Mucosa of descending colon (tissue), 3 donors: ENCODE data around the gene CHD3. TPM values are rescaled to one million over a fixed set of nuclear protein-coding genes. Genes with fewer than 3 reads are reported as not detected.

ENCODE experiments used
- ATAC-seq: fragments of 200-7000 bp; cut with Tn5 transposase; one replicate; pipeline ENCODE4 v1.9.1; 2020; ENCODE audit warnings: mild to moderate bottlenecking, moderate library complexity
- DNase-seq, 3 donors: peaks; one replicate each; pipeline ENCODE4 v3.0.0-alpha.2; 2020
- H3K36me3 ChIP-seq: fragments of 200-600 bp; one replicate; pipeline ENCODE4 v1.8.0; 2021; ENCODE audit warnings: low read depth, mild to moderate bottlenecking
- H3K4me1 ChIP-seq: fragments of 200-600 bp; one replicate; pipeline ENCODE4 v1.8.0; 2021; ENCODE audit warnings: low read depth, mild to moderate bottlenecking
- H3K4me3 ChIP-seq: fragments of 200-600 bp; one replicate; pipeline ENCODE4 v1.8.0; 2021; ENCODE audit warnings: mild to moderate bottlenecking
- H3K9me3 ChIP-seq: fragments of 200-600 bp; one replicate; pipeline ENCODE4 v1.8.0; 2021; ENCODE audit warnings: mild to moderate bottlenecking
- intact Hi-C, 2 donors: fragments of 100-400 bp; cut with DNase I in 1 of 2; cut with micrococcal nuclease in 1 of 2; formaldehyde crosslinking; loops; one replicate each; pipeline versions ENCODE4 v1.11.0 to v1.11.1; 2022; cut with DNase I, micrococcal nuclease
- long read RNA-seq, 2 donors: library from polyadenylated mRNA; unstranded; transcript quantifications; one replicate each; pipeline ENCODE4 v2.0.0, GENCODE V29; 2019 to 2021
- total RNA-seq, 3 donors: library from RNA; stranded (reverse); fragmentation: NEBNext Ultra II Directional in 2 of 3; extraction: Animal tissue kit (Norgen Biotek cat#: 25700) in 2 of 3; gene quantifications; one replicate each; pipeline versions ENCODE4 v1.2.1 to v1.2.4, GENCODE V29; 2021 to 2023
- TF ChIP-seq, protein P1 (sequence below): fragments of 200-600 bp; IDR thresholded peaks from one replicate; pipeline ENCODE4 v1.8.0; 2022; ENCODE audit warnings: antibody characterized with exemption, mild to moderate bottlenecking
- donor health status: DM: no; HTN: no; CAD: no; lungs with moderate emphysema.
- donor health status: DM: no; HTN: no; CAD: no.
- donor health status: DM: no; HTN: yes; CAD: no.

Gene CHD3
- total RNA-seq = 100 to 1,000 TPM in 1 of 3 donors, 10 to 100 TPM in 2; 52.7 to 151 (median 56.5) TPM
- long read RNA-seq, donor 1, full-length matches to known transcripts = 3 of 91 reads
- long read RNA-seq, donor 1, partial matches to known transcripts = 74 of 91 reads
- long read RNA-seq, donor 1, other reads (novel, unspliced or antisense) = 14 of 91 reads
- long read RNA-seq, donor 2, partial matches to known transcripts = 1 of 2 reads
- long read RNA-seq, donor 2, other reads (novel, unspliced or antisense) = 1 of 2 reads

DNA sequence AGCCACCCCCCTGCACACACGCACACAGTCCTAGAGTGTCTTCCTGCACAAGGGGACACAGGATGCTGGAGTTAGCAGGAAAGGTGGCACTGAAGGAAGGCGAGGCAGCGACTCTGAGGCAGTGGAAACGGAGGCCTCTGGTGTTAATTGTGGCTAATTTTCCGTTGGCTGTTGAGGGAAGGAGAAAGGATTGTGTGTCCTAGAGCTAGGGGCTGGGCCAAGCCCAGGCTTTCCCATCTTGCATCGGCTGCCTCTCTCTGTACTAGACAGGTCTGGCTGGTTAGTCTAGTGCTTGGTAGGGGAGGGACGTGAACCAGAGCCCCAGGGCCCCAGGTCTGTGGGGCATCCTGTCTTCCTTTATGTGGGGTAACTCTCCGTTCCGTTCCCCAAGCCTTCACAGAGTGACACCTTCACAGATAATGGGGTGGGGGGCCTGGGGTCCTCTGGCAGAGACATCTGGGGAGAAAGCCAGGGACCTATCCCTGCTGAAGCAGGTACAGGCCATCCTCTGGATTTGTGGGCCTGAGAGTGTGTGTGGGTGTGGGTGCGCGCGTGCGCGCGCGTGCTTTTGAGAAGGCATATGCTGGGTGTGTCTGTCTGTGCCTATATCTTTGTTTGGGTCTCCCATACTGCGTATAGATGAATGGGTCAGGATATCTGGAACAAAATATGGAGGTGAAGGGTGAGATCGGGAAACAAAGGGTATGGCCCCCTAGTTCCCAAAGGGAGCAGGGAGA, at the start of gene CHD3:
Gene CHD3 (plus strand): TSS at position 606 of the 737 bp plus-strand sequence. CDS start 212 bp downstream, outside the sequence.
- DNase-seq (peak; percentile 68 to 74 (median 70)), ATAC-seq (peak; percentile 39)
- TF ChIP-seq, protein P1, sequence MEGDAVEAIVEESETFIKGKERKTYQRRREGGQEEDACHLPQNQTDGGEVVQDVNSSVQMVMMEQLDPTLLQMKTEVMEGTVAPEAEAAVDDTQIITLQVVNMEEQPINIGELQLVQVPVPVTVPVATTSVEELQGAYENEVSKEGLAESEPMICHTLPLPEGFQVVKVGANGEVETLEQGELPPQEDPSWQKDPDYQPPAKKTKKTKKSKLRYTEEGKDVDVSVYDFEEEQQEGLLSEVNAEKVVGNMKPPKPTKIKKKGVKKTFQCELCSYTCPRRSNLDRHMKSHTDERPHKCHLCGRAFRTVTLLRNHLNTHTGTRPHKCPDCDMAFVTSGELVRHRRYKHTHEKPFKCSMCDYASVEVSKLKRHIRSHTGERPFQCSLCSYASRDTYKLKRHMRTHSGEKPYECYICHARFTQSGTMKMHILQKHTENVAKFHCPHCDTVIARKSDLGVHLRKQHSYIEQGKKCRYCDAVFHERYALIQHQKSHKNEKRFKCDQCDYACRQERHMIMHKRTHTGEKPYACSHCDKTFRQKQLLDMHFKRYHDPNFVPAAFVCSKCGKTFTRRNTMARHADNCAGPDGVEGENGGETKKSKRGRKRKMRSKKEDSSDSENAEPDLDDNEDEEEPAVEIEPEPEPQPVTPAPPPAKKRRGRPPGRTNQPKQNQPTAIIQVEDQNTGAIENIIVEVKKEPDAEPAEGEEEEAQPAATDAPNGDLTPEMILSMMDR = no peak
- intact Hi-C loops = no loop called here
- Histone ChIP-seq H3K4me3 (peak within 1 kb of the TSS; percentile 14), H3K9me3 (no peaks in the 10 kb centered on the region), H3K36me3 (no peaks in the 10 kb centered on the region), H3K4me1 (peaks cover 35% of the 10 kb centered on the region)

DNA sequence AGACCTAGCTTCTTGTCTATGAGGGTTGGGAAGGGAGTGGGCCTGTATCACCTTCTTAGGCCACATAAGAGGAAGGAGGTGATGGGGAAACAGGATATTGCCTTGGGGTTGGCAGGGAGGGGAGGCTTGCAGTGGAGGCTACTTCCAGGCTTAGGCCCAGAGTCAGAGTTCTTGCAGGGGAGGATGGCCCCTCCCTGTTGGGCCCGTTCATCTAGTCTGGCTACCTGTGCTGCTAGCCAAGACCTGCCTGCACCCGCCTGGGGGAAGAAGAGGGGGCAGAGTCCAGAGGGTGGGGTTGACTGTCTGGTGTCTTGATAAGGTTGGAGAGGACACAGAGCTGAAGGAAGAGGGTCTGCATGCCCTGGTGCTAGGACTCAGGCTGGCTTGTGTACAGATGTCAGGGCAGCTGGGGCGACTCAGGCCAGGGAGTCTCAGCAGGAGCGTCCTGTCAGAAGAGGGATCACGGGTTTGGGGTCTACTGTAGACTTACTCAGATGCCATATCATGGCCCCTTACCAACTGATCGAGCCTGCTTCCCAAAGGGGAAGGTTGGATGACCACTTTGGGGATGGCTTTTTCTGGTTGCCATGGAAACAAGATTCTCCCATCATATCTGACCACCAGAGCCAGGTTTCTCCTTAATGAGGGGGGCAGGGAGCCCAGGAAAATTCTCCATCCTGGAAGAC, 49.3 kb upstream of the CHD3 start:
- peaks cover 51% of the 10 kb centered on the region for H3K4me1 ChIP-seq
- DNase-seq (peak; percentile 86 to 94 (median 86)), ATAC-seq (peak; percentile 0)
- intact Hi-C loops = no loop called here
- no peaks in the 10 kb centered on the region for H3K36me3 ChIP-seq
- TF ChIP-seq, protein P1 = no peak
- H3K9me3 ChIP-seq = no peaks in the 10 kb centered on the region
- no peak overlapping the region for H3K4me3 ChIP-seq

GRCh38 chr17:7839876-7840261, 48.7 kb upstream of the CHD3 start:
- no peaks in the 10 kb centered on the region for H3K36me3 ChIP-seq
- no peaks in the 10 kb centered on the region for H3K9me3 ChIP-seq
- no peak overlapping the region for H3K4me3 ChIP-seq
- TF ChIP-seq, protein P1 = no peak
- intact Hi-C loops = no loop called here
- no peak for ATAC-seq
- peaks cover 51% of the 10 kb centered on the region for H3K4me1 ChIP-seq
- peak; percentile 19 to 47 (median 45) for DNase-seq

DNA sequence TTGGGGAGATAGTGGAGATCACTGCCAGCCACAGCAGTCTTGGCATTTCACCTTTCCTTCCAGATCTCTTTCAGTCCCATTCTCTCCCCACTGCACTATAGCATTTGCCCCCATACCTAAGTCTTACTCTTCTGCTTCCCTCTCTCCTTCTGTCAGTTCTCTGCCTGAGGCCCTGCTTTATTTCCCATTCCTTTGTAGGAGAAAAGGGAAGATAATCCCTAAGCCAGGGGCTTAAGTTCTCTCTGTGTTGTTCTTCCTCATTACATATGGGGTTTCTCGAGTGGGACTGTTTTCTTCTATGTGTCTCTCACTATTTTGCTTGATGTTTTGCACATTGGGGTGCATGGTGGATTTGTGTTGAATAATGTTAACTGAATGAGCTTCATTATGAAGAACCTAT, 48.1 kb upstream of the CHD3 start:
- TF ChIP-seq, protein P1 = no peak
- H3K36me3 ChIP-seq = no peaks in the 10 kb centered on the region
- DNase-seq (no peak), ATAC-seq (no peak)
- H3K9me3 ChIP-seq = no peaks in the 10 kb centered on the region
- no peak overlapping the region for H3K4me3 ChIP-seq
- peaks cover 52% of the 10 kb centered on the region for H3K4me1 ChIP-seq
- intact Hi-C loops = no loop called here

DNA sequence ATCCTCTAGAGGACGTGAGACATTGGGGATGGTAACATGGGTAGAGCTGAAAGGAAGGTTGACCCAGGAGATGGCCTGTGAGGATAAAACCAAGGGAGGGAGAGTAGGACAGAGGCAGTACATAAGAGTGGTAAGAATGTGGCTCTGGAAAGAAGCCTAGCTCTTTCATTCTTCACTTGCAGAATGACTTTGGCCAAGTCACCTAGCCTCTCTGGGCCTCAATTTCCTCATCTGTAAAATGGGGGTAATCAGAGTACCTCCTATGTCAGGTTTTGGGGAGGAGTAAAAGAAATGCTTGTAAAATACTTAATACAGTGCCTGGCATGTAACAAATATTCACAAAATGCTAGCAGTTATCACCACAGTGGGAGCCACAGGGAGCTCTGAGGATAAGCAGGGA, 47.7 kb upstream of the CHD3 start:
- H3K36me3 ChIP-seq = no peaks in the 10 kb centered on the region
- H3K4me3 ChIP-seq = no peak overlapping the region
- intact Hi-C loops = no loop called here
- H3K9me3 ChIP-seq = no peaks in the 10 kb centered on the region
- peaks cover 56% of the 10 kb centered on the region for H3K4me1 ChIP-seq
- TF ChIP-seq, protein P1 = no peak
- DNase-seq (no peak), ATAC-seq (no peak)
